PC-3 (cell line): Measurements from ENCODE around the gene TYR. TPM values are rescaled to one million over a fixed set of nuclear protein-coding genes. Genes with fewer than 3 reads are reported as not detected.

Experiments used
- total RNA-seq: library from RNA; depleted of rRNA; stranded (reverse); fragments of >200 nt; gene quantifications from 2 replicates; pipeline ENCODE4 v1.2.3, GENCODE V29; 2014; rRNA removed

Gene TYR
- total RNA-seq, 1 experiment from 2014 or later: not detected

Other genes starting within 250 kb of the TYR start
- gene GRM5, start 111.9 kb upstream of the TYR start, total RNA-seq: not detected in 2 replicates